OCI-LY1 (cell line): Measurements from ENCODE around the gene KSR1.

Experiments
- H2AFZ ChIP-seq: fragments of 200-600 bp; sonication (generic), shearing (Covaris generic); 2 replicates; pipeline ENCODE4 v1.6.0; 2014; ENCODE audit warnings: antibody characterized with exemption, mild to moderate bottlenecking, low read length
- H3F3A ChIP-seq: fragments of 200-600 bp; sonication (generic), shearing (Covaris generic); 2 replicates; pipeline ENCODE4 v1.6.0; 2014; ENCODE audit warnings: mild to moderate bottlenecking, antibody characterized with exemption, low read length, moderate library complexity; ENCODE audit not compliant: insufficient read depth
- H3K27ac ChIP-seq: fragments of 200-600 bp; sonication (generic); 2 replicates; pipeline ENCODE4 v1.5.1; 2014; ENCODE audit warnings: low read length, mixed run types, mild to moderate bottlenecking, low read depth; ENCODE audit not compliant: poor library complexity, severe bottlenecking
- H3K27me3 ChIP-seq: fragments of 200-600 bp; sonication (generic); 2 replicates; pipeline ENCODE4 v1.6.0; 2014; ENCODE audit warnings: antibody characterized with exemption, mild to moderate bottlenecking, low read length, moderate library complexity; ENCODE audit not compliant: insufficient read depth
- H3K36me3 ChIP-seq: fragments of 200-600 bp; sonication (generic); 2 replicates; pipeline ENCODE4 v1.6.1; 2014; ENCODE audit warnings: mild to moderate bottlenecking, antibody characterized with exemption, low read length, moderate library complexity, mixed read lengths; ENCODE audit not compliant: insufficient read depth
- H3K4me1 ChIP-seq: fragments of 200-600 bp; sonication (generic); 2 replicates; pipeline ENCODE4 v1.5.1; 2014; ENCODE audit warnings: mild to moderate bottlenecking, low read length, moderate library complexity; ENCODE audit not compliant: insufficient read depth, severe bottlenecking
- H3K4me2 ChIP-seq: fragments of 200-600 bp; sonication (generic), shearing (Covaris generic); 2 replicates; pipeline ENCODE4 v1.6.1; 2014; ENCODE audit warnings: low read length
- H3K4me3 ChIP-seq: fragments of 200-600 bp; sonication (generic); 2 replicates; pipeline ENCODE4 v1.5.1; 2014; ENCODE audit warnings: low read length, low read depth, mild to moderate bottlenecking, mixed read lengths; ENCODE audit not compliant: poor library complexity, severe bottlenecking
- H3K79me2 ChIP-seq: fragments of 200-600 bp; shearing (Covaris generic); 2 replicates; pipeline ENCODE4 v1.6.1; 2016; ENCODE audit warnings: mixed run types, low read length, mixed read lengths; ENCODE audit not compliant: insufficient read depth
- H3K9ac ChIP-seq: fragments of 200-600 bp; sonication (generic), shearing (Covaris generic); 2 replicates; pipeline ENCODE4 v1.6.1; 2014; ENCODE audit warnings: mild to moderate bottlenecking, low read length, mixed read lengths
- H3K9me2 ChIP-seq: fragments of 200-600 bp; sonication (generic), shearing (Covaris generic); 2 replicates; pipeline ENCODE4 v1.6.1; 2014; ENCODE audit warnings: low read depth, mild to moderate bottlenecking, low read length, mixed read lengths
- H3K9me3 ChIP-seq: fragments of 200-600 bp; shearing (Covaris generic); 2 replicates; pipeline ENCODE4 v1.6.1; 2014; ENCODE audit warnings: low read length, mixed read lengths
- H4K20me1 ChIP-seq: fragments of 200-600 bp; sonication (generic), shearing (Covaris generic); 2 replicates; pipeline ENCODE4 v1.6.0; 2016; ENCODE audit warnings: mild to moderate bottlenecking, low read length; ENCODE audit not compliant: insufficient read depth
- CTCF ChIP-seq: fragments of 200-600 bp; sonication (generic), shearing (Covaris generic); IDR thresholded peaks from 2 replicates; pipeline ENCODE4 v1.5.1; 2017; ENCODE audit warnings: mild to moderate bottlenecking, antibody characterized with exemption, low read length, moderate library complexity, mixed read lengths
- EZH2 ChIP-seq: fragments of 200-600 bp; sonication (generic), shearing (Covaris generic); IDR thresholded peaks from 2 replicates; pipeline ENCODE4 v1.8.0; 2017; ENCODE audit warnings: borderline replicate concordance, mixed run types, mild to moderate bottlenecking, antibody characterized with exemption, low read length, moderate library complexity, mixed read lengths

The KSR1 gene

DNA sequence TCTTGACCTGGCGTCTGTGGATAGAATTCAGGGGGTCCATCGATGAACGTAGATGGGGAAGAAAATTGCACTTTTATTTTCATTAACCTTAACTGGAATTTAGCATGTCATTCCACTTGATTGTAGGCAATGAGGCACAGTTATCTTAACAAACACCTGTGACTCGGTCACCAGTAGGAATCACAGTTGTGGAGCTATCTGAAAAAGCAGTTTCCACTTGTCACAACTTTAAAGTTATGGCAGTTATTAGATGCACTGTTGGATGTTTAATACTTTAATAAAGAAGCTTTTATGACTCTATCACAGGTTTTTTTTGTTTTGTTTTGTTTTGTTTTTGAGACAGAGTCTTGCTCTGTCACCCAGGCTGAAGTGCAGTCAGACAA lies 91.0 kb downstream of the KSR1 start:
- Histone ChIP-seq H2AFZ (no peak overlapping the region), H3K27me3 (no peaks in the 10 kb centered on the region), H3K4me3 (no peak overlapping the region), H3K79me2 (no peaks in the 10 kb centered on the region), H3K9me2 (no peaks in the 10 kb centered on the region), H3K9me3 (no peaks in the 10 kb centered on the region), H3K36me3 (no peaks in the 10 kb centered on the region), H3F3A (no peaks in the 10 kb centered on the region), H4K20me1 (no peaks in the 10 kb centered on the region), H3K4me2 (no peak overlapping the region), H3K9ac (no peak overlapping the region), H3K27ac (no peak overlapping the region), H3K4me1 (no peaks in the 10 kb centered on the region)
- TF ChIP-seq CTCF (no peak), EZH2 (no peak)

GRCh38 chr17:27548369-27548768 lies 92.1 kb downstream of the KSR1 start:
- H3K27ac ChIP-seq: no peak overlapping the region
- no peaks in the 10 kb centered on the region; the same call in 1 of the 2 replicates for H3K27me3 ChIP-seq
- H3K4me2 ChIP-seq: no peak overlapping the region
- H3K9me2 ChIP-seq: no peaks in the 10 kb centered on the region
- no peak overlapping the region for H3K4me3 ChIP-seq
- no peaks in the 10 kb centered on the region for H3K79me2 ChIP-seq
- TF ChIP-seq CTCF: no peak
- no peak for TF ChIP-seq EZH2
- H4K20me1 ChIP-seq: no peaks in the 10 kb centered on the region
- H3K36me3 ChIP-seq: no peaks in the 10 kb centered on the region
- no peak overlapping the region for H2AFZ ChIP-seq
- no peaks in the 10 kb centered on the region for H3K4me1 ChIP-seq
- H3K9me3 ChIP-seq: no peaks in the 10 kb centered on the region
- no peak overlapping the region for H3K9ac ChIP-seq
- H3F3A ChIP-seq: no peaks in the 10 kb centered on the region

- Histone ChIP-seq H3K4me2 (no peak overlapping the region), H3K27me3 (no peaks in the 10 kb centered on the region; the same call in 1 of the 2 replicates), H3K9me2 (no peaks in the 10 kb centered on the region), H3K36me3 (no peaks in the 10 kb centered on the region), H3F3A (no peaks in the 10 kb centered on the region), H3K27ac (no peak overlapping the region), H2AFZ (no peak overlapping the region), H3K4me1 (no peaks in the 10 kb centered on the region), H3K9ac (no peak overlapping the region), H3K9me3 (no peaks in the 10 kb centered on the region), H4K20me1 (no peaks in the 10 kb centered on the region), H3K4me3 (no peak overlapping the region), H3K79me2 (no peaks in the 10 kb centered on the region)
- TF ChIP-seq EZH2 (no peak), CTCF (no peak)
Measured at GRCh38 chr17:27549251-27549893, 93.1 kb downstream of the KSR1 start.
